DOHH2 (cell line): Measurements from ENCODE around the gene GBE1.

Experiments
- CTCF ChIP-seq: fragments of 200-600 bp; sonication (generic); IDR thresholded peaks from one replicate; pipeline ENCODE4 v1.5.1; 2014; ENCODE audit warnings: antibody characterized with exemption, mild to moderate bottlenecking, low read depth, low read length; ENCODE audit not compliant: poor library complexity, severe bottlenecking
- EZH2phosphoT487 ChIP-seq: fragments of 200-600 bp; sonication (generic); IDR thresholded peaks from 2 replicates; pipeline ENCODE4 v1.6.1; 2017; ENCODE audit warnings: borderline replicate concordance, mild to moderate bottlenecking, antibody characterized with exemption, low read length, moderate library complexity, mixed read lengths

GRCh38 chr3:81782585-81782984, 21.1 kb upstream of the GBE1 start:
- TF ChIP-seq CTCF (no peak), EZH2phosphoT487 (no peak)
